ENCODE results near the gene C2CD4C.

GRCh38 chr19:378706-379105 lies 30.2 kb downstream of the C2CD4C start:
- no peak for TF ChIP-seq CTCF (IDR thresholded peaks at IDR 0.05)
- TF ChIP-seq POLR2AphosphoS5 (IDR thresholded peaks at IDR 0.05) = no peak
